IPS DF 4.7 (cell line): ENCODE data around the gene C10orf53.
"Not testable (repeated sequence)": the region's sequence is repeated elsewhere in the genome, so short reads cannot be mapped to it uniquely, and the experiment has no call there.

Source experiments
- DNase-seq: peaks from one replicate; pipeline ENCODE4 v3.0.0-alpha.2; 2013; ENCODE audit warnings: low spot score; ENCODE audit errors: extremely low read depth

The C10orf53 gene

DNA sequence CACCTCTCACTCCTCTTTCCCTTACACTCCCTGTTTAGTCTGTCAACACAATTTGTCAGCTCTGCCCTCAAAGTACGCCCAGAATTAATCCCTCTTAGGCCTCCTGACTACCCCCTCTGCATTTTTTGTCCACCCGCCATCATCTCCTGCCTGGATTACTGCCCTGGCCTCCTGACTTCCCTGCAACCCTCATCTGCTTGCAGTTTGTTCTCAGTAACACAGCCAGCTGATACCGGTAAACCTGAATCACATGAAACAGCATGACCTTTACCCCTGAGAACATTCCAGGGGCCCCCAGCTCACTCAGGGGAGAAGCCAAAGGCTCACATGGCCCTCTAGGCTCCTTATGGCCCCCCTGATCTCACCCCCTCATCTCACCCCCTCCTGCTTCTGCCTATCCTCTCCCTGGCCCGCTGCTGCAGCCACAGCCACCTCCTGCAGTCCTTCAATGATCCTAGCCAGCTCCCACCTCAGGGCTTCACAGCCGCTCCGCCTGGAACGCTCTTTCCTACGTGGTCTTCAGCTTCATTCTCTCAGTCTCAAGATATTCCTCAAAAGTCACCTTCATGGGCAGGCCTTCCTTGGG lies 8.9 kb downstream of the C10orf53 start:
- DNase-seq = no peak

- no peak for DNase-seq
These were observed 9.5 kb downstream of the C10orf53 start for GRCh38 chr10:49688920-49689319.

GRCh38 chr10:49689882-49690510 lies 10.5 kb downstream of the C10orf53 start:
- DNase-seq = no peak

GRCh38 chr10:49690698-49691356 lies 11.4 kb downstream of the C10orf53 start:
- DNase-seq = no peak

DNA sequence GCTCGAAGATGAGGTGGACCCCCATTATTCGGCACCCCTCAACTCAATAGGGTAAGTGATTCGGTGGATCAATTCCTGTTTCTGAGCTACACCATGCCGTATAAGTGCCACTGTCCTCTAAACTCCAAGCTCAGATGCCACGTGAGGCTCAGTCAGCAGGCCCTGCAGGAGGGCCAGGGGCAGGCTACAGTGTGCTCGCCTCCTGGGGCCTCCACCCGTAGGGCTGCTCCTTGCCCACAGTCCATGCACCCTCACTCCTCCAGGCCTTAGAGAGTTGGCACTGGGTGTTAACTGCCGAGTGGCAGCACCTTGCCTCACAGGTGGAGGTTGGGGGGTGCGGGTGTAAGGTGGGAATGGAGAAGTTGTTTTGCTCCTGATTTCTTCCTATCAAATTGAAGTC lies 12.1 kb downstream of the C10orf53 start:
- DNase-seq = no peak

DNA sequence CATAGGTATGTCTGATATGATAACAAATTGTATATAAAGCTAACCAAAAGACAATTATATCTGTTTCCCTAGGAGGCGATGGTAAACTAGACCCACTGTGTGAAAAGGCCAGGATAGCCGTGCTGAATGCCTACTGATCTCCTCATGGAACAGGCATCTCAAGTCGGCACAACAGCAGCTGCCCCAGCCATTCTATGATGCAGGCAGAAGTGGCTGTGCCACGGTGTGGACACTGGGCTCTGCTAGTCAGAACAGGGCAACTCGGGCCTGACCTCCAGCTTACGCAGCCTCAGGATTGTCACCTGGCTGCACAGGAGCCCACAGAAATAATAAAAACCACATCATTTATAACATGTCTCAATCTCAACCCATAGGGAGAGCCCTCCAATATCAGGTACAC lies 15.0 kb downstream of the C10orf53 start:
- no peak for DNase-seq

GRCh38 chr10:49696311-49696710 lies 16.9 kb downstream of the C10orf53 start:
- no peak for DNase-seq

- DNase-seq = no peak
These were observed 19.2 kb downstream of the C10orf53 start for GRCh38 chr10:49698679-49699078.

DNA sequence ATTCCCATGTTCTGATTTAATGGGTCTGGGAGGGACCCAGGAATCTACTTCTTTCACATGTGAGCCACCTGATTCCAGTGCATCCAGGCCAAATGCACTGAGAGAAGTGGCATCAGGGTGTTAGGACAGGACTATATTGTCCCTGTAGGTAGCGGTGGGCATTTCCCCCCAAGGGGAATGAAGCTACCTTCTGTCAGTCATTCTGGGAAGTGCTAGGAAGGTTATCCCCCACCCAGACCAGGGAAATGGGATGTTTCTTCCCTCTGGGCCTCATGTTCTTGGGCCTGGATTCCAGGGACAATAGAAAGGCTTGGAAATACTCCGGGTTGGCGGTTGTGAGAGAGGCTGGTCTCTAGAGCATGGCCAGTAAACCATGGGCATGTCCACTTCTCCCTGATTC lies 20.8 kb downstream of the C10orf53 start:
- DNase-seq = no peak

DNA sequence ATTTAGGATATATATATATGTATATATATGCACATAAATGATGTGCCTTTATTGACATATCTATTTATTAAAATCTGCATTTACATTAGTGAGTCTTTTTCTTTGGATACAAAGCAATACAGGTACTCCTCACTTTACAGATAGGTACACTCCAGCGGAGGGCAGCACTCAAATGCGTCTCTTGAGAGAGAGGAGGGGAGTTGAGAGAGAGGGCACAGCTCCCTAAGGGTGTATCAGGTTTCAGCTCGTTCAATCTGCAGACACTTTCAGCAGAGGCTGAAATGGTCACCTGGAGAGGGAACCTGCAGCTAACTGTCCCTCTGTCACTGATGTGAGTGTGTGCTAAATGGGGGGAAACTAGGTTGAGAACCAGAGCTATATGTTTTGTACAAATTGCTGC lies 21.5 kb downstream of the C10orf53 start:
- DNase-seq = no peak

- DNase-seq = no peak
These were observed 28.1 kb downstream of the C10orf53 start for GRCh38 chr10:49707585-49707984.

GRCh38 chr10:49709934-49710333 lies 30.5 kb downstream of the C10orf53 start:
- DNase-seq = no peak

DNA sequence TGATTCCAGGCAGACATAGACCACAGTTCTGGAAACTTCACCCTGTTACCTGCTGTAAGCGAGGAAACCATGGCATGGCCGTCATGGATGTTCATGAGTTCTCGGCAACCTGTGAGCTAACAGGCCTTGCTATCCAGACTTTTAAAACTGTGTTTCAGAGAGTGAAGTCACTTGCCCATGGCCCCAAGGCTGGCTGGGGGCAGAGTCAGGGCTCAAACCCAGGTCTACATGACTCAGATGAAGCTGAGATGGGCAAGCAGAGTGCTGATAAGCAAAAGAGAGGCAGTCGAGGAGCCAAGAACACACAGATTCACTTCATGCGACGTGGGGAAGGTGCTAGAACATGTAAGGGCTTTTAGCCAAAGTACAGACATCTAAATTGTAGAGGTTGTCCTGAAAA lies 31.5 kb downstream of the C10orf53 start:
- DNase-seq = no peak

DNA sequence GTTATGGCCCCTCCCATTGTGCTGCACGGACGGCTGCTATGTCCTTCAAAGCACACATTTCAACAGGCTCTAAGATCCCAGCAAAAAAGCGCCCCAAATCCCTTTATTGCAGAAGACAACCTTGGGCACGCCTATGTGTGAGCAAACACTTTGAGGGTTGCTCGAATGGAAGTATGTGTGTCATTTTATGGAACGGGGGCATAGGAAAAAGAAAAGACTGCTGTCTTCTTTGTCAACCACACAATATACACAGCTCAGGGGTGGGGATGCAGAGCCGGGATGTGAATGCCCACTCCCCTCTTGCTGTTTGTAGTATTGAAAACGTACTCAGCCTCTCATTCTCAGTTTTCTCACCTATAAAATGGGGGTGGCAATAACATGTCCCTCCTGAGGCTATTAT lies 32.0 kb downstream of the C10orf53 start:
- DNase-seq = no peak

DNA sequence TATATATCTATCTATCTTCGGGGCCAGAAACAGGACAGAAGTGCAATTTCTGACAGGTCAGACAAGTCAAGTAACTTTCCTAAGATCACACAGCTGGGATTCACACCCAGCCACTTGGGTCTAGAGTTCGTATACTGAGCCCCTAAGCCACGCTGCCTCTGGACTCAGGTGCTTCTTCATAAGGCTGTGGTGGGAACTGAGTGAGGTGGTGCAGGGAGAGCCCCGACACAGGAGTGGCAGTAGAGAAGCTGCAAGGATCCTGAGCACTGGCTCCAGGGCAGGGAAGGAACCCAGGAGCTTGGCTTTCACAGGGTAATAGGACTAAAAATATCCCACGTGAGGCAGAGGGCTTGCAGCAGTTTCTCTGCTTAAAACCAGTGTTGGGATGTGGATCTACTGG lies 33.8 kb downstream of the C10orf53 start:
- DNase-seq = no peak

DNA sequence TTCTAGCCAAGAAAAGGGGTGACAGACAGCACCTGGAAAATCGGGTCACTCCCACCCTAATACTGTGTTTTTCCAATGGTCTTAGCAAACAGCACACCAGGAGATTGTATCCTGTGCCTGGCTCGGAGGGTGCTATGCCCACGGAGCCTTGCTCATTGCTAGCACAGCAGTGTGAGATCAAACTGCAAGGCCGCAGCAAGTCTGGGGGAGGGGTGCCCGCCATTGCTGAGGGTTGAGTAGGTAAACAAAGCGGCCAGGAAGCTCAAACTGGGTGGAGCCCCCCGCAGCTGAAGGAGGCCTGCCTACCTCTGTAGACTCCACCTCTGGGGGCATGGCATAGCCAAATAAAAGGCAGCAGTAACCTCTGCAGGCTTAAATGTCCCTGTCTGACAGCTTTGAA lies 35.7 kb downstream of the C10orf53 start:
- DNase-seq = not testable (repeated sequence)

DNA sequence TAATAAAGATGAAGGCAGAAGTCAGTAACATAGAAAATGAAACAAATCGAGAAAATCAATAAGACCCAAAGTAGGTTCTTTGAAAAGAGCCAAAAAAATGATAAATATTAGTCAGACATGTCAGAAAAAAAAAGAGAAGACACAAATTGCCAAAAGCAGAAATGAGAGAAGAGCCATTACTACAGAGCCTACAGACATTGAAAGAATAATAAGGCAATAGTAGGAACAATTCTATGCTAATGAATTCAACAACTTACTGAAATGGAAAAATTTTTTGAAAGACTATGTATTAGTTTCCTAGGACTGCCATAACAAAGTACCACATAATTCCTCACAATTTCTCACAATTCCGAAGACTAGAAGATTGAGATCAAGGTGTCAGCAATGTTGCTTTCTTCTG lies 47.1 kb downstream of the C10orf53 start:
- DNase-seq = no peak

GRCh38 chr10:49733866-49734265 lies 54.4 kb downstream of the C10orf53 start:
- DNase-seq = no peak

DNA sequence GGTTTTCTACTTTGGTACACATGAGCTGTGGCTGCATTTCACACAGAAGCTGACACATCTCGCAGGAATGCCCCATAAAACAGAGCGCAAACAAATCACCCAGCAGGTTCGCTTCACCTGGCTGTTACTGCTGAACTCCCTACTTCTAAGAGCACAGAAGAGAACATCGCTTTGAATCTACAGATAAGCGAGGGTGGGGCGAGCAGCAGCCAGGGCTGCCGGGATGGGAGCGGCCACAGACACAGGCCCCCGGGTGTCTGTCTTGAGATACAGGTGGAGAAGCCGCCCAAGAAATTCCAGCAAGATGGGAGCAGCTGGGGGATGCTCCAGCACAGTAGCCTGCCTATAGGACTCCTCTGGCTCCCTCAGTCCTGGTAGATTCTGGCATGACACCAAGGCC lies 55.2 kb downstream of the C10orf53 start:
- DNase-seq = no peak

DNA sequence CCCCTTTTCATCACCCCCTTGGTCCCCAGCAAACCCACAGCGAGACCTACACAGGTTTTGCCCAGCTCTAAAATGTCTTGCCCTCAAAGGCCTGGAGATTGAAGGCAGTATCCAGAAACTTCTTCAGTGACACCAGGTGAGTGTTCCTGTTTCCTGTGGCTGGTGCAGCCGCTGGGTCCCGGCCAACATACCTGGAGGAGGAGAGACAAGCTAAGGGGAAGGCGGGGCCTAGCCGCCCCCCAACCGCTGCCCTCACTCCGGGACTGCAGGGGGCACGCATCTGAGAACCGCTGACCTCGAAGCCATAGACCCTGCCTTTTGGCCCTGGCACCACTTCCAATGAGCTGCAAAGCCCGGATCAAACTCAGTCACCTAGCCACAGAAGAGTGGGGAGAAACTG lies 55.7 kb downstream of the C10orf53 start:
- no peak for DNase-seq

- DNase-seq = no peak
These were observed 56.6 kb downstream of the C10orf53 start for GRCh38 chr10:49735848-49736563.

DNA sequence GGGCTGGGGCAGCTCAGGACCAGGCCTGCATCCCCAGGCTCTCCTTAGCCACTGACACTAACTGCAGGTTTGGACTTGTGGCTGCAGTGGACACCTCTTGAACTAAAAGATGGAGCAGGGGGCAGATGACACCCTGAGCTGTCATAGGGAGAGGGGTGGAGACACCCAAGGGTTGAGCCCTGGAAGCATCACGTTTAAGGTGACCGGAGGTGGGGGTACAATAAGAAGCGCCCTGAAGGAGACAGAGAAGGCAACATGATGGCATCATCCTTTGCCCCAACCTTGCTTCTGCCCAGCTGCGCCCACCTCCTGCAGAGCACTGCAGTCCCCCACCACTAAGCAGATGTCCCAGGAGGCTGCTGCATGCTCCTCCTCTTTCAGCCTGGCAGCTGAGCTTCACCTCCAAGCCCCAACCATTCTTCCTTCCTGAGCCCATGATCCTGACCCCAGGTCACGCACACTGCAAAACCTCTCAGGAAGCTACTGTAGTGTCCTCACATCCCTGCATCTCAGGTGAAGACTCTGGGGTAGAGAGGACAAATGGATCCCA lies 57.2 kb downstream of the C10orf53 start:
- no peak for DNase-seq
